Activated CD4-positive, alpha-beta T cell treated with anti-CD3 and anti-CD28 coated beads, Interleukin-2, Interleukin-4, amounts not matched to agents 100 ng/mL and 50 ng/mL, durations not matched to agents 16 hours and 8 hours (primary cell): Measurements from ENCODE around the gene SNPH.

Source experiments
- DNase-seq: peaks from one replicate; pipeline ENCODE4 v3.0.0-alpha.2; 2020; ENCODE audit warnings: low spot score

The SNPH gene

GRCh38 chr20:1265226-1265915 is 723 bp upstream of the SNPH start:
- no peak for DNase-seq

GRCh38 chr20:1265916-1266166 is 253 bp upstream of the SNPH start:
- DNase-seq = no peak

GRCh38 chr20:1267161-1267560 is 1.1 kb downstream of the SNPH start:
- DNase-seq = no peak

- DNase-seq = no peak
Measured at GRCh38 chr20:1267809-1268374, 1.8 kb downstream of the SNPH start.

- no peak for DNase-seq
Measured at GRCh38 chr20:1269235-1269634, 3.1 kb downstream of the SNPH start.

- no peak for DNase-seq
Measured at GRCh38 chr20:1269850-1270249, 3.8 kb downstream of the SNPH start.

- DNase-seq = no peak
Measured at GRCh38 chr20:1272368-1273100, 6.4 kb downstream of the SNPH start.

- DNase-seq = no peak
Measured at GRCh38 chr20:1273366-1273765, 7.3 kb downstream of the SNPH start.

- no peak for DNase-seq
Measured at GRCh38 chr20:1274485-1275311, 8.6 kb downstream of the SNPH start.

- DNase-seq = no peak
Measured at GRCh38 chr20:1275919-1276318, 9.8 kb downstream of the SNPH start.

GRCh38 chr20:1277529-1278322 is 11.6 kb downstream of the SNPH start:
- no peak for DNase-seq

GRCh38 chr20:1278993-1279392 is 12.9 kb downstream of the SNPH start:
- DNase-seq = no peak

- no peak for DNase-seq
Measured at GRCh38 chr20:1280195-1281102, 14.4 kb downstream of the SNPH start.

GRCh38 chr20:1281279-1282057 is 15.4 kb downstream of the SNPH start:
- no peak for DNase-seq

GRCh38 chr20:1282966-1283365 is 16.9 kb downstream of the SNPH start:
- DNase-seq = no peak

GRCh38 chr20:1283522-1284510 is 17.7 kb downstream of the SNPH start:
- no peak for DNase-seq

- DNase-seq = no peak
Measured at GRCh38 chr20:1286267-1287024, 20.4 kb downstream of the SNPH start.

GRCh38 chr20:1287306-1287705 is 21.2 kb downstream of the SNPH start:
- no peak for DNase-seq
